Measurements from ENCODE around the gene APLN.

Gene APLN

GRCh38 chrX:129614481-129615255, 40.1 kb downstream of the APLN start:
- Histone ChIP-seq H3K9me3 (ENCODE audit: control insufficient read depth, insufficient read depth, low read depth, low read length) (no peaks in the 10 kb centered on the region), H3K36me3 (ENCODE audit: control insufficient read depth in 2 of 2, insufficient read depth in 1 of 2, low read length in 2 of 2) (no peaks in the 10 kb centered on the region), H3K4me3 (ENCODE audit: low read depth, low read length) (no peak overlapping the region), H3K4me1 (ENCODE audit: control insufficient read depth, insufficient read depth, low read length) (no peaks in the 10 kb centered on the region), H3K27ac (ENCODE audit: extremely low read depth, low read depth, low read length) (no peak overlapping the region)
- ChIA-PET CTCF (interaction anchor here (0.7 to 1.3 kb wide), 2 partner anchors 14 to 21 kb away, joined by 4 read pairs; no protein-coding TSS in a partner anchor), POLR2A (no interaction called here)
- TF ChIP-seq ZBTB11 (tag by site-specific recombination; conservative IDR thresholded peaks at IDR 0.05; ENCODE audit: low read depth) (no peak), ZNF433 (tag by site-specific recombination; IDR thresholded peaks at IDR 0.05; ENCODE audit: low read depth) (no peak), ZNF785 (tag by site-specific recombination; IDR thresholded peaks at IDR 0.05) (no peak), ZFP69B (tag by site-specific recombination; IDR thresholded peaks at IDR 0.05) (no peak), ZNF16 (tag by site-specific recombination; IDR thresholded peaks at IDR 0.05; ENCODE audit: low read depth) (no peak), ZNF280D (tag by site-specific recombination; IDR thresholded peaks at IDR 0.05) (no peak), ZNF37A (tag by site-specific recombination; IDR thresholded peaks at IDR 0.05) (no peak), ZNF354C (tag by site-specific recombination; IDR thresholded peaks at IDR 0.05; ENCODE audit: borderline replicate concordance, low read depth) (no peak), FEZF1 (tag by site-specific recombination; IDR thresholded peaks at IDR 0.05) (no peak), ZNF624 (tag by site-specific recombination; IDR thresholded peaks at IDR 0.05) (no peak), GLI4 (tag by site-specific recombination; IDR thresholded peaks at IDR 0.05) (no peak), ZIC2 (tag by site-specific recombination; IDR thresholded peaks at IDR 0.05) (no peak), ZNF518A (tag by site-specific recombination; conservative IDR thresholded peaks at IDR 0.05; ENCODE audit: low read depth) (no peak), SP3 (tag by site-specific recombination; IDR thresholded peaks at IDR 0.05) (no peak), ZNF274 (IDR thresholded peaks at IDR 0.05; ENCODE audit: low read length) (no peak), ZNF274 (tag by site-specific recombination; IDR thresholded peaks at IDR 0.05; ENCODE audit: borderline replicate concordance) (no peak), ZNF768 (tag by site-specific recombination; IDR thresholded peaks at IDR 0.05) (no peak), ZNF776 (tag by site-specific recombination; IDR thresholded peaks at IDR 0.05; ENCODE audit: borderline replicate concordance) (no peak)
